GM19468 (cell line): ENCODE measurements around the gene SPTB.
"Not testable (repeated sequence)": the region's sequence is repeated elsewhere in the genome, so short reads cannot be mapped to it uniquely, and the experiment has no call there.

ENCODE experiments used
- ATAC-seq: cut with Tn5 transposase; IDR thresholded peaks from one replicate; pipeline ENCODE4 v1.9.1; 2021; ENCODE audit warnings: mild to moderate bottlenecking, moderate library complexity, moderate number of reproducible peaks; ENCODE audit not compliant: unreplicated experiment; ENCODE audit errors: extremely low read depth

SPTB gene

DNA sequence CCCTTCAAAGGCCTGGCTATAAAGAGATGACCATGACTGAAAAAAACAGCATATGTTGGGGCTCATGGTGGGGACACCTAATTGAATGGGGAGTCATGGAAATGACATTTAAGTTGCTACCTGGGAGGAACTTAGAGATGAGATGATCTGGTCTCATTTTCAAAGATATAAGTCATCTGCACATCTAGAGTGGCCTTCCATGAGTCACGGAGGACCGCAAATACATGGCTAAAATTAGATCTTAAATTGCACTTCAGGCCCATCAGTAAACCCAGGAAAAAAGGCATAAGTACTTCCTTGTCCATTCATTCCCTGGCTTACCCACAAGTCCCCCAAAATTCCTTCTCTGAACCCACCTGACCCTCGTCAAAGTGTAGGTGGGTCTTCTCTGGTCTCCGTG, 53.4 kb downstream of the SPTB start:
- ATAC-seq: no peak

- ATAC-seq: no peak
Measured at GRCh38 chr14:64825509-64825908, 54.2 kb downstream of the SPTB start.

DNA sequence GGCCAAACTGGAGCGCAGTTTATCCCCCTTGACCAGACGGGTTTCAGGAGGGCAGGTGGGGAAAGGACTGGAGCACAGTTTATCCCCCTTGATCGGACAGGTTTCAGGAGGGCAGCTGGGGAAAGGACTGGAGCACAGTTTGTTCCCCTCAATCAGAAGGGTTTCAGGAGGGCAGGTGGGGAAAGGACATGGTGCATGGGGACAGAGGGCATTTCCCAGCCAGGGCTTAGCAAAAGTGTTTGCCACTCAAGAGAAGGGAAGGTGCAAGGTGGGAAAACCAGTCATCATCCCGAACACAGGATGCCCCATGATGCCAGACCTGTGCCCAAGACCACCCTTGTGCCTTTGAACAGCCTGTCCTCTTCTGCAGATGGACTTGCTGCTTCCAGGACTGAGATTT, 54.7 kb downstream of the SPTB start:
- ATAC-seq: no peak

- no peak for ATAC-seq
Measured at GRCh38 chr14:64824471-64824870, 55.2 kb downstream of the SPTB start.

GRCh38 chr14:64823305-64823861, 56.3 kb downstream of the SPTB start:
- ATAC-seq: no peak

DNA sequence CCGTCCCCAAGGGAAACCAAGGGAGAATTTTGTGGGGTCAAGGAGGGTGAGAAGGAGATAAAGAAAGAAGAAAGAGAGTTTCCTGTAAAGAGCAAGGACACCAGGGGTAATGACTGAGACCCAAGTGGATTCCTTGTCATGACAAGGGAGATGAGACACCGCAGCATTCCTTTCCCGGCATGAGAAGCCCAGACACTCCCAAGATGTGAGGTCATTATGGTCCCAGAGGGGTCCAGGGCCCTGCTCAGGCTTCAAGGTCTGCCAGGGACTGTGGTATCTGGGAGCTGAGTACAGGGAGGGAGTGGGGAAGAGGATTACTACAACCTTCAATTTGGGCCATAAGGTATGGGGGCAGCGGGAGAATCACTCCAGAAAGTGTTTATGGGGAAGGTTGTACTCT, 58.1 kb downstream of the SPTB start:
- no peak for ATAC-seq

- ATAC-seq: no peak
Measured at GRCh38 chr14:64818151-64818550, 61.6 kb downstream of the SPTB start.

GRCh38 chr14:64817631-64818030, 62.1 kb downstream of the SPTB start:
- no peak for ATAC-seq

- no peak for ATAC-seq
Measured at GRCh38 chr14:64816221-64816783, 63.4 kb downstream of the SPTB start.

- ATAC-seq: no peak
Measured at GRCh38 chr14:64815257-64815656, 64.5 kb downstream of the SPTB start.

GRCh38 chr14:64812412-64812811, 67.3 kb downstream of the SPTB start:
- ATAC-seq: no peak

DNA sequence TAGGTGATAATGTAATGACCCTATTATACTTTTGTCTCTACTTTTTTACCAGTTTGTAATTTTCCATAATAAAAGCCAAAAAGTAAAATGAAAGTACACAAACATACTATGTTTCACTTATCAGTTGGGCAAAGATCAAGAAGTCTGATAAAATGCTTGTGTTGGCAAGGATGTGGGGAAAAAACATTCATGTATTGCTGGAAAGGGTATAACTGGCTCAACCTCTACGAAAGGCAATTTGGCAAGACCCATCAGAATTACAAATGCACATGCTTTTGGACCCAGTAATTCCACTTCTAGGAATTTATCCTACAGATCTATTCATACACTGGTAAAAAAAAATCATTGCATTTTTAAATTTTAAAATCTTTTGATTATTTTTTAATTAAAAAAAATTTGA, 68.0 kb downstream of the SPTB start:
- ATAC-seq: no peak

- ATAC-seq: no peak
Measured at GRCh38 chr14:64808449-64808848, 71.3 kb downstream of the SPTB start.

DNA sequence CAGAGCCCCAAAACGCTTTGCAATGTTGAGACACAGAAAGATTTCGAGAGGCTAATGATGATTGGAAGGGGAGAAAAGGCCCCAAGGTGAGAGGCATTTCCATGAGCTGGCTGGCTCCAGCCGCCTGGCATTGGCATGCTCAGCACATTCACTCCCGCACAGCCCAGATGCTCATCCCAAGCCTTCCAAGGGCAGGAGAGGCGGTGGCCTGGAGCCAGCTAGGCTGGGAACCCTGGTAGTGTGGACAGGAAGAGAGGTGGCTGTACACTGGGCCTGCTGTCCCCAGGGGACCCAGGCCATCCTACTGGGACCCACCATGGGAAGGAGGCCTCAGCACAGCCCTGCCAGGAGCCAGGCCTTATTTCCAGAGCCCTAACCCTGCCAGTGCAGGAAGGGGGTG, 72.2 kb downstream of the SPTB start:
- ATAC-seq: no peak

DNA sequence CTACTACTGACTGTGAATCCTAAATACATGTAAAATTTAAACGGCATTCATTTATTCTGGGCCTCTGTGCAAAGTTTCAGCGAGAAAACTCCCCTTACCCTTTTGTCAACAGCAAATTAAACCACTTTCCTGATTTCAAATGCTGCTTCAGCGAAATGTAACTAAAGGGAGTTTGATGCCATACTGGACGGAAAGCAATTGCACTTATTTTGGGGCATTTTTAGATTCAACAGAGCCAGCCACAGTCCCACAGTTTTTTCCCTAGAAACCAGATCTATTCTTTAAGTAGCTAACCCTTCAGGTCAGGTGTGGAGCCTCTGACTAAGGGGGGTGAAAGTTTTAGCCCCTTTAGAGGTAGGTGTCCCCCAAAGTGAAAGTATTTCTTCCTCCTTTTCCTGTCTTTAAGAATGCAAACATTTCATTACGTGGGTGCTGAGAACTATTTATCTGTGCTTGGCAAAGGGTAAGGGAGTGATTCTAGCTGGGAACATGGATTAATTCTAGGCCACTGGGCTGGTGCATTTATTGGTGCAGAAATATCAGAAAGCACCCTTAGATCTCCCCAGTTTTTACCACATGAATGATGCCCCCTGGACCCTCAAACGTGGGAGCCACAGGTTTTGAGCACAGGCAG, 72.7 kb downstream of the SPTB start:
- no peak for ATAC-seq

DNA sequence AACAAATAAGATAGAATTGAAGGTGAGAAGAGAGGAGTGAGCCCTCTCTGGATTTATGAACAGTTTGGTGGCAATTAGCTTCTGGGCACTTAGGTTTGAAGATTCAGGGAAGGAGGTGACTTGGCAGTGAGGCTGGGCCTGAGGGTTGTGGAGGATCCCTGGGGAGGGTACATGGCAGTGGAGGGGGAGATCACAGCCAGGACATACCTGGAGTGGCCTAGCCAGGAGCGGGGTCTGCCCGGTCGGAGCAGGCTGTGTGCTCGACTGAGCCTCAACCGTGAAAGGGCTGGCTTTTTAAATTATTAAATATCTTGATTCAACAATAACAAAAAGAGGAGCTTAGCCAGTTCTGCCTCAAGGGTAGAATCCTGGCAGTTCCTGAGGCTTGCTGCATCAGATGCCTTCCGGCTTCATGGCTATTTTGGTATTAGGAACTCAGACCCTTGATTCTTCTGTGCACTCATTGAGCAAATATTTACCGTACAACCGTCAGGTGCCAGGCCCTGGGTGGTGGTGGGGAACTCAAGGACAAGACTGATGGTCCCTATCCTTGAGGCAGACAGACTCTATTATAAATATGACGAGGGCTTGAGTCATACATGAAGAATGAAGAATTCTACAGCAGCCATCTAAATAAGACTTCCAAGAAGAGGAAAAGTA, 73.4 kb downstream of the SPTB start:
- ATAC-seq: no peak

GRCh38 chr14:64805646-64806045, 74.1 kb downstream of the SPTB start:
- not testable (repeated sequence) for ATAC-seq

DNA sequence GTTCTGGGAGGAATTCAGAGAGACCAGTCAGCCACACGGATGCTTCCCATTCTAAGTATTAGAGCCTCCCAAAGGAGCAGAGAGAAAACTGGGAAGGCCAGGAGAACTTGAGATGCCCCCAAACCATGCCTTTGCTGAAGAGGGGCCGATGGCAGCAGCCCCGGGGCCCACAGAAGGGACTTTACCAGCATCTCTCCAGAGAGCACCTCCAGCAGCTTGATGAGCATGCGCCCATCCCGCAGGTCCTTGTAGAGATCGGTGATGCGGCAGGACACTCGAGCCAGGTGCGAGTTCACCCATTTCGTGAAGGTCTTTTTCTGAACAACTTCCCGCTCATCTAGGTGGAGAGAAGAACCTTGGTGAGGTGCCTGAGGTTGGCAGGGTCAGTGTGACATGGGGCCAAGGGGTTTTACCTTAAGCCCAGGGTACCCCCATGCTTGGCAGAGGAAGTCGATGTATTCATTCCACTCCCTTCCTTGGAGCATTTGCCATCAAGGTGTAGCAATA, 74.9 kb downstream of the SPTB start:
- no peak for ATAC-seq

- no peak for ATAC-seq
Measured at GRCh38 chr14:64801800-64802199, 77.9 kb downstream of the SPTB start.

DNA sequence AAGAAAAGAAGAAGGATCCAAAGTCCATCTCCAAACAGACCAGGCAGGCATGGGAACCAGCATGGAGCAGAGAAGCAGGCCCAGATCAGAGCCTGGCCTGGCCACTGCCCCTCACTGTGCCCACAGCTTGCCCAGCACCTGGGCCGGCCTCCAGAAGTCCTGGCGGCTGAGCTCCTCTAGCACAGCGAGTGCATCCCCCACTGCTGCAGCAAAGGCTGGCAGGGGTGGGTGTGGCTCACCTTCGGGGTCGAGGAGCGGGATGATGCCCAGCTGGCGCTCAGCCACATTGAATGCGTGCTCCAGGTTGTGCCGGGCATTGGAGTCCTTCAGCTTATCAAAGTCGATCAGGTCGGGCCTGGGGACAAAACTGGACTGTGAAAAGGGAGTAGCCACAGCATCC, 78.7 kb downstream of the SPTB start:
- no peak for ATAC-seq

- ATAC-seq: no peak
Measured at GRCh38 chr14:64800000-64800399, 79.7 kb downstream of the SPTB start.
